ENCODE measurements around the gene SGCA. TPM values are rescaled to one million over a fixed set of nuclear protein-coding genes. Genes with fewer than 3 reads are reported as not detected.

SGCA gene
- total RNA-seq, 1 donor from 2014 or later, result 23.5 TPM

- no peak for DNase-seq (ENCODE audit: low spot score)
These were observed 31.3 kb upstream of the SGCA start for GRCh38 chr17:50134206-50135110.

- no peak for DNase-seq (ENCODE audit: low spot score)
These were observed 30.3 kb upstream of the SGCA start for GRCh38 chr17:50135316-50136095.

GRCh38 chr17:50136096-50136687, 29.6 kb upstream of the SGCA start:
- DNase-seq (ENCODE audit: low spot score), result no peak

GRCh38 chr17:50137042-50137441, 28.8 kb upstream of the SGCA start:
- DNase-seq (ENCODE audit: low spot score), result no peak

GRCh38 chr17:50139185-50139783, 26.5 kb upstream of the SGCA start:
- DNase-seq (ENCODE audit: low spot score), result no peak

GRCh38 chr17:50139950-50140885, 25.6 kb upstream of the SGCA start:
- DNase-seq (ENCODE audit: low spot score), result peak; percentile 82

GRCh38 chr17:50141026-50141744, 24.6 kb upstream of the SGCA start:
- DNase-seq (ENCODE audit: low spot score), result no peak

GRCh38 chr17:50141745-50142110, 24.1 kb upstream of the SGCA start:
- no peak for DNase-seq (ENCODE audit: low spot score)

GRCh38 chr17:50143461-50144176, 22.2 kb upstream of the SGCA start:
- DNase-seq (ENCODE audit: low spot score), result no peak

- no peak for DNase-seq (ENCODE audit: low spot score)
These were observed 21.4 kb upstream of the SGCA start for GRCh38 chr17:50144355-50144754.

- DNase-seq (ENCODE audit: low spot score), result no peak
These were observed 20.8 kb upstream of the SGCA start for GRCh38 chr17:50144845-50145531.

- no peak for DNase-seq (ENCODE audit: low spot score)
These were observed 20.1 kb upstream of the SGCA start for GRCh38 chr17:50145532-50146229.

- DNase-seq (ENCODE audit: low spot score), result no peak
These were observed 19.4 kb upstream of the SGCA start for GRCh38 chr17:50146230-50146926.

GRCh38 chr17:50146927-50147665, 18.7 kb upstream of the SGCA start:
- DNase-seq (ENCODE audit: low spot score), result no peak

GRCh38 chr17:50147841-50148225, 18.0 kb upstream of the SGCA start:
- DNase-seq (ENCODE audit: low spot score), result no peak

- no peak for DNase-seq (ENCODE audit: low spot score)
These were observed 17.3 kb upstream of the SGCA start for GRCh38 chr17:50148226-50149090.

Measured in mucosa of gallbladder (tissue), 1 donor.